Keratinocyte (primary cell): ENCODE measurements around the gene REX1BD.

Experiments
- CTCF ChIP-seq, 3 experiments: IDR thresholded peaks in 1 of 3; conservative IDR thresholded peaks in 1 of 3; optimal IDR thresholded peaks in 1 of 3; 2 replicates in 2 of 3; 3 replicates in 1 of 3; pipeline versions ENCODE3 to v1.5.1; 2011; ENCODE audit warnings: low read length in 3 of 3, mild to moderate bottlenecking in 3 of 3, moderate library complexity in 2 of 3, control low read depth in 1 of 3, inconsistent platforms in 1 of 3; ENCODE audit not compliant: insufficient read depth in 2 of 3; ENCODE audit errors: extremely low read depth in 1 of 3
- EZH2 ChIP-seq: IDR thresholded peaks from one replicate; pipeline ENCODE4 v1.6.1; 2012; ENCODE audit warnings: inconsistent platforms, mild to moderate bottlenecking, low read length, moderate library complexity

GRCh38 chr19:18605196-18605545 is 16.6 kb downstream of the REX1BD start:
- no peak for TF ChIP-seq EZH2
- TF ChIP-seq CTCF (optimal IDR thresholded peaks at IDR 0.05 in 1 of 3, IDR thresholded peaks at IDR 0.05 in 1 of 3, conservative IDR thresholded peaks at IDR 0.05 in 1 of 3; ENCODE audit: extremely low read depth in 1 of 3, insufficient read depth in 2 of 3, low read length in 3 of 3), result no peak
